ENCODE results near the gene INSIG1. TPM values are rescaled to one million over a fixed set of nuclear protein-coding genes. Genes with fewer than 3 reads are reported as not detected.
A peak's percentile ranks its signal among the peaks of the same experiment; 100 is the strongest.

INSIG1 gene
- total RNA-seq, 1 donor from 2014 or later: 38.2 TPM

DNA sequence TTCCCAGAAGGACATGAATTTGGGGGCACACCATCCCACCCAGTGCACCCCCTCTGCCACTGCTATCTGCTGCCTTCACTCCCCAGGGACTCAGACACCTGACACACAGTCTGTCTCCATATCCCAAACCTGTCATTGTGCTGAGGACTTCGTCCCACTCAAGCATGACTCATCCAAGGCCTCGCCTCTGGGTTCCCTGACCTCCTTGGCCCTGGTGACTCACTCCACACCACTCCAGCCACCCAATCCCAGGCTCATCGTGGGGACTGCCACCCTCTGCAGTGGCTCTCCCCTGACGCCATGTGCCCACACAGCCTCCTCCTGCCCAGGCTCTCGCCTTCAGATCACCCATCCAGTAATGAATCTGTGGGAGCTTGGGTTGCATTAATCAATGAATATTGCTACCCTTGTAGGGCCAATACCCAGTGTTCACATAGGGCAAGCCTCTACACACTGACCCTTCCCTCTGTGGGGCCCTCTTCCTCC, 6.6 kb upstream of the INSIG1 start:
- TF ChIP-seq, protein P1, sequence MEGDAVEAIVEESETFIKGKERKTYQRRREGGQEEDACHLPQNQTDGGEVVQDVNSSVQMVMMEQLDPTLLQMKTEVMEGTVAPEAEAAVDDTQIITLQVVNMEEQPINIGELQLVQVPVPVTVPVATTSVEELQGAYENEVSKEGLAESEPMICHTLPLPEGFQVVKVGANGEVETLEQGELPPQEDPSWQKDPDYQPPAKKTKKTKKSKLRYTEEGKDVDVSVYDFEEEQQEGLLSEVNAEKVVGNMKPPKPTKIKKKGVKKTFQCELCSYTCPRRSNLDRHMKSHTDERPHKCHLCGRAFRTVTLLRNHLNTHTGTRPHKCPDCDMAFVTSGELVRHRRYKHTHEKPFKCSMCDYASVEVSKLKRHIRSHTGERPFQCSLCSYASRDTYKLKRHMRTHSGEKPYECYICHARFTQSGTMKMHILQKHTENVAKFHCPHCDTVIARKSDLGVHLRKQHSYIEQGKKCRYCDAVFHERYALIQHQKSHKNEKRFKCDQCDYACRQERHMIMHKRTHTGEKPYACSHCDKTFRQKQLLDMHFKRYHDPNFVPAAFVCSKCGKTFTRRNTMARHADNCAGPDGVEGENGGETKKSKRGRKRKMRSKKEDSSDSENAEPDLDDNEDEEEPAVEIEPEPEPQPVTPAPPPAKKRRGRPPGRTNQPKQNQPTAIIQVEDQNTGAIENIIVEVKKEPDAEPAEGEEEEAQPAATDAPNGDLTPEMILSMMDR (conservative IDR thresholded peaks at IDR 0.05): no peak
- Mint-ChIP-seq H3K27ac (peak overlapping the region; percentile 37), H3K36me3 (no peaks in the 10 kb centered on the region), H3K4me1 (ENCODE audit: unreplicated experiment) (no peaks in the 10 kb centered on the region), H3K27me3 (no peaks in the 10 kb centered on the region), H3K9me3 (peaks cover 16% of the 10 kb centered on the region), H3K4me3 (no peak overlapping the region)
- DNase-seq (ENCODE audit: extremely low spot score, unreplicated experiment): no peak

DNA sequence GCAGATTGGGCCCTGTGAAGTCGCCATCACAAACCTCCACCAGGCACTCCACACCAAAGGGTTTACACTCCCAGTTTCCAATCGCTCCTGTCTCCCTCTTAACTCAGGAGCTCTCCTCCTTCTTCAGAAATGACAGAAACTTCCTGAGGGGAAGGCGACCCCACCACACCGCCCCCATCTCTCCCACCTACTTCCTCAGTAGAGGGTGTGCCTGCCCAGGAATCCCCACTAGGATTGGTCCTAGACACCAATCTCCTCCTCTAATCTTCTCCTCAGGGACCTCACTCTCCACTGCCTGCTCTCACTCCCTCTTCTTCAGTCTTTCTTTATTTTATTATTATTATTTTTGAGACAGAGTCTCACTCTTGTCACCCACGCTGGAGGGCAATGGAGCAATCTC, 5.9 kb upstream of the INSIG1 start:
- no peaks in the 10 kb centered on the region for H3K27me3 Mint-ChIP-seq
- no peak overlapping the region for H3K27ac Mint-ChIP-seq
- no peaks in the 10 kb centered on the region for H3K36me3 Mint-ChIP-seq
- DNase-seq (ENCODE audit: extremely low spot score, unreplicated experiment): no peak
- peaks cover 16% of the 10 kb centered on the region for H3K9me3 Mint-ChIP-seq
- H3K4me1 Mint-ChIP-seq (ENCODE audit: unreplicated experiment): peaks cover 5% of the 10 kb centered on the region
- TF ChIP-seq, protein P1 (conservative IDR thresholded peaks at IDR 0.05): no peak
- H3K4me3 Mint-ChIP-seq: no peak overlapping the region

GRCh38 chr7:155292680-155293226, 4.9 kb upstream of the INSIG1 start:
- TF ChIP-seq, protein P1 (conservative IDR thresholded peaks at IDR 0.05): no peak
- no peaks in the 10 kb centered on the region for H3K36me3 Mint-ChIP-seq

DNA sequence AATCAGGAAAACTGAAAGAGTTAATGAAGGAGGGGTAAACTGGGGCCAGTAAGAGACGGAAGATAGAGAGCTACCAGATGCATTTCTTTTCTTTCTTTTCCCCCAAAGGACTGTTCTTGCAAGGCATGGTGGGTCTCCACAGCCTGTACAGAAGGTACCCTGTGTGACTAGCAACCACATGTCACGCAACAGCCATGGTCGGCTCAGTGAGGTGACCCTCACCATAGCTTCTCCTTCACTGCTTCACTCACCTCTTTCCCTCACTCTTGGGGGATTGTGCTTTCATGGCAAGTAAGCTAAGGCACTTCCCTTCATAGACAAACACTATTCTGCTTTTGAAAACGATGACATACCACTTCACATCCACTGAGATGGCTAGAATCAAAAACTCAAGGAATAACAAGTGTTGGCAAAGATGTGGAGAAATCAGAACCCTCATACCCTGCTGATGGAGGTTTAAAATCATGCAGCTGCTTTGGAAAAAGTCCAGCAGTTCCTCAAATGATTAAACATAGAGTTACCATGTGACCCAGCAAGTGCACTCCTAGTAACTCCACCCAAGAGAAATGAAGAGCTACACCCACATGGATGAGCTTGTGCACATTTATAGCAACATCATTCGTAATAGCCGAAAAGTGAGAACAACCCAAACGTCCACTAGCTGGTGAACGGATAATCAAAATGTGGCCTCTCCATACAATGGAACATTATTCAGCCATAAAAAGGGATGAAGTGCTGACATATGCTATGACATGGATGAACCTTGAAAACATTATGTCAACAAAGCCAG, 3.8 kb upstream of the INSIG1 start:
- Mint-ChIP-seq H3K27ac (no peak overlapping the region), H3K4me3 (no peak overlapping the region), H3K9me3 (peaks cover 16% of the 10 kb centered on the region), H3K4me1 (ENCODE audit: unreplicated experiment) (peaks cover 7% of the 10 kb centered on the region), H3K27me3 (no peaks in the 10 kb centered on the region), H3K36me3 (no peaks in the 10 kb centered on the region)
- TF ChIP-seq, protein P1 (conservative IDR thresholded peaks at IDR 0.05): no peak
- no peak for DNase-seq (ENCODE audit: extremely low spot score, unreplicated experiment)

More at GRCh38 chr7:155292680-155293226, 4.9 kb upstream of the INSIG1 start:
- peaks cover 7% of the 10 kb centered on the region for H3K4me1 Mint-ChIP-seq (ENCODE audit: unreplicated experiment)
- H3K9me3 Mint-ChIP-seq: peaks cover 16% of the 10 kb centered on the region
- DNase-seq (ENCODE audit: extremely low spot score, unreplicated experiment): no peak
- no peak overlapping the region for H3K4me3 Mint-ChIP-seq
- no peaks in the 10 kb centered on the region for H3K27me3 Mint-ChIP-seq
- no peak overlapping the region for H3K27ac Mint-ChIP-seq

- H3K27me3 Mint-ChIP-seq: no peaks in the 10 kb centered on the region
- H3K4me3 Mint-ChIP-seq: no peak overlapping the region
- no peaks in the 10 kb centered on the region for H3K36me3 Mint-ChIP-seq
- H3K9me3 Mint-ChIP-seq: peaks cover 16% of the 10 kb centered on the region
- no peak overlapping the region for H3K27ac Mint-ChIP-seq
- H3K4me1 Mint-ChIP-seq (ENCODE audit: unreplicated experiment): peaks cover 8% of the 10 kb centered on the region
- DNase-seq (ENCODE audit: extremely low spot score, unreplicated experiment): no peak
- TF ChIP-seq, protein P1 (conservative IDR thresholded peaks at IDR 0.05): no peak
These were observed 3.2 kb upstream of the INSIG1 start for GRCh38 chr7:155294511-155294778.

All from type B pancreatic cell (in vitro differentiated cells).